HepG2 (cell line): ENCODE data around the gene TBX10. TPM values are rescaled to one million over a fixed set of nuclear protein-coding genes. Genes with fewer than 3 reads are reported as not detected.
A peak's percentile ranks its signal among the peaks of the same experiment; 100 is the strongest.

ENCODE experiments used
- HDAC1 ChIP-seq: sonication (generic); formaldehyde crosslinking; IDR thresholded peaks from 2 replicates; pipeline ENCODE4 v1.5.1; 2020; ENCODE audit warnings: mild to moderate bottlenecking, missing genetic modification reagents
- HNRNPL ChIP-seq: fragments of 200-400 bp; formaldehyde crosslinking; IDR thresholded peaks from 2 replicates; pipeline ENCODE4 v1.6.1; 2017; ENCODE audit warnings: mild to moderate bottlenecking, low read depth, low read length
- HNRNPLL ChIP-seq: fragments of 200-400 bp; formaldehyde crosslinking; IDR thresholded peaks from 2 replicates; pipeline ENCODE4 v1.6.1; 2017; ENCODE audit warnings: mild to moderate bottlenecking, low read depth, low read length; ENCODE audit not compliant: poor library complexity, severe bottlenecking
- IKZF1 ChIP-seq: fragments of 450-650 bp; IDR thresholded peaks from 2 replicates; pipeline ENCODE4 v1.7.1; 2016
- IRF1 ChIP-seq: sonication (generic); formaldehyde crosslinking; IDR thresholded peaks from 2 replicates; pipeline ENCODE4 v1.4.0; 2020; ENCODE audit warnings: low read depth, mild to moderate bottlenecking, missing genetic modification reagents
- KDM2A ChIP-seq: sonication (generic); formaldehyde crosslinking; IDR thresholded peaks from 2 replicates; pipeline ENCODE4 v1.4.0; 2020; ENCODE audit warnings: low read depth, missing genetic modification reagents, borderline replicate concordance
- KLF12 ChIP-seq: sonication (generic); formaldehyde crosslinking; IDR thresholded peaks from 2 replicates; pipeline ENCODE4 v1.4.0; 2020; ENCODE audit warnings: missing genetic modification reagents, borderline replicate concordance
- NFYB ChIP-seq: sonication (generic); formaldehyde crosslinking; IDR thresholded peaks from 2 replicates; pipeline ENCODE4 v1.4.0; 2020; ENCODE audit warnings: missing genetic modification reagents
- NR2C2 ChIP-seq: sonication (generic); formaldehyde crosslinking; IDR thresholded peaks from 2 replicates; pipeline ENCODE4 v1.4.0; 2020; ENCODE audit warnings: missing genetic modification reagents, mild to moderate bottlenecking, moderate library complexity, borderline replicate concordance
- PHB2 ChIP-seq: fragments of 450-650 bp; IDR thresholded peaks from 2 replicates; pipeline ENCODE4 v1.6.1; 2018; ENCODE audit not compliant: partially characterized antibody
- SKI ChIP-seq: fragments of 450-650 bp; IDR thresholded peaks from one replicate; pipeline ENCODE4 v1.6.1; 2018; ENCODE audit warnings: mild to moderate bottlenecking; ENCODE audit not compliant: partially characterized antibody
- YEATS2 ChIP-seq: sonication (generic); formaldehyde crosslinking; IDR thresholded peaks from 2 replicates; pipeline ENCODE4 v1.4.0; 2020; ENCODE audit warnings: missing genetic modification reagents, borderline replicate concordance
- ZBTB14 ChIP-seq: sonication (generic); formaldehyde crosslinking; IDR thresholded peaks from 2 replicates; pipeline ENCODE4 v1.4.0; 2020; ENCODE audit warnings: missing genetic modification reagents
- ZBTB46 ChIP-seq: sonication (generic); formaldehyde crosslinking; IDR thresholded peaks from 2 replicates; pipeline ENCODE4 v1.4.0; 2020; ENCODE audit warnings: mild to moderate bottlenecking, missing genetic modification reagents, borderline replicate concordance
- ZNF142 ChIP-seq: sonication (generic); formaldehyde crosslinking; IDR thresholded peaks from 2 replicates; pipeline ENCODE4 v1.4.0; 2020; ENCODE audit warnings: missing genetic modification reagents
- ZNF34 ChIP-seq: sonication (generic); formaldehyde crosslinking; IDR thresholded peaks from 2 replicates; pipeline ENCODE4 v1.4.0; 2020; ENCODE audit warnings: mild to moderate bottlenecking, missing genetic modification reagents, borderline replicate concordance
- ZNF496 ChIP-seq: sonication (generic); formaldehyde crosslinking; IDR thresholded peaks from 2 replicates; pipeline ENCODE4 v1.8.1; 2023; ENCODE audit warnings: mild to moderate bottlenecking, moderate library complexity, missing genetic modification reagents; ENCODE audit not compliant: insufficient replicate concordance
- ZNF570 ChIP-seq: sonication (generic); formaldehyde crosslinking; IDR thresholded peaks from 2 replicates; pipeline ENCODE4 v1.4.0; 2020; ENCODE audit warnings: mild to moderate bottlenecking, missing genetic modification reagents, borderline replicate concordance
- ZNF747 ChIP-seq: sonication (generic); formaldehyde crosslinking; IDR thresholded peaks from 2 replicates; pipeline ENCODE4 v1.8.1; 2023; ENCODE audit warnings: missing genetic modification reagents, mild to moderate bottlenecking, borderline replicate concordance
- ZNF788 ChIP-seq: sonication (generic); formaldehyde crosslinking; IDR thresholded peaks from 2 replicates; pipeline ENCODE4 v1.5.0; 2020; ENCODE audit warnings: mild to moderate bottlenecking, missing genetic modification reagents, borderline replicate concordance
- polyA plus RNA-seq, 8 experiments: library from polyadenylated mRNA; depleted of rRNA in 3 of 8; stranded (reverse) in 7 of 8; unstranded in 1 of 8; fragments of >200 nt; fragmentation: Illumina TruSeq in 4 of 8; extraction: Trizol in 4 of 8; gene quantifications; 2 replicates each; pipeline versions ENCODE4 v1.2.1 to v1.2.3, GENCODE V29; 2011 to 2016; ENCODE audit warnings: low read depth in 4 of 8, missing spikeins in 1 of 8, mixed read lengths in 1 of 8; ENCODE audit not compliant: insufficient read depth in 1 of 8
- total RNA-seq, 5 experiments: library from RNA; depleted of rRNA; stranded (reverse); fragments of >200 nt; fragmentation: Illumina TruSeq; extraction: Trizol; gene quantifications; 2 replicates each; pipeline ENCODE4 v1.2.3, GENCODE V29; 2016; ENCODE audit warnings: low read depth in 1 of 5

TBX10 gene
- total and polyA plus RNA-seq, 2 of the 13 experiments (the other 11 are each of a cell fraction or from before 2014, with no cell fraction given), result 0.27 to 1.7 TPM

GRCh38 chr11:67649634-67650510, 10.3 kb upstream of the TBX10 start (continued):
- TF ChIP-seq ZNF142 (CRISPR knock-in tag), result no peak
- TF ChIP-seq YEATS2, result no peak
- no peak for TF ChIP-seq ZNF747 (CRISPR knock-in tag)
- TF ChIP-seq SKI, result no peak
- no peak for TF ChIP-seq ZNF570 (CRISPR knock-in tag)
- no peak for TF ChIP-seq ZNF496 (CRISPR knock-in tag)
- no peak for TF ChIP-seq NFYB (CRISPR knock-in tag)
- no peak for TF ChIP-seq NR2C2 (CRISPR knock-in tag)
- no peak for TF ChIP-seq IKZF1
- TF ChIP-seq ZBTB46 (CRISPR knock-in tag), result no peak
- peak; percentile 50 for TF ChIP-seq ZNF788 (CRISPR knock-in tag)
- TF ChIP-seq IRF1 (CRISPR knock-in tag), result no peak
- TF ChIP-seq PHB2, result no peak
- no peak for TF ChIP-seq HDAC1
- peak; percentile 8 for TF ChIP-seq HNRNPLL
- TF ChIP-seq KDM2A, result no peak
- TF ChIP-seq ZNF34 (CRISPR knock-in tag), result no peak
- TF ChIP-seq ZBTB14, result no peak
- TF ChIP-seq KLF12 (CRISPR knock-in tag), result no peak
- TF ChIP-seq HNRNPL, result no peak
